ENCODE measurements around the gene NUDT13.
"Not testable (repeated sequence)": the region's sequence is repeated elsewhere in the genome, so short reads cannot be mapped to it uniquely, and the experiment has no call there.

The NUDT13 gene

DNA sequence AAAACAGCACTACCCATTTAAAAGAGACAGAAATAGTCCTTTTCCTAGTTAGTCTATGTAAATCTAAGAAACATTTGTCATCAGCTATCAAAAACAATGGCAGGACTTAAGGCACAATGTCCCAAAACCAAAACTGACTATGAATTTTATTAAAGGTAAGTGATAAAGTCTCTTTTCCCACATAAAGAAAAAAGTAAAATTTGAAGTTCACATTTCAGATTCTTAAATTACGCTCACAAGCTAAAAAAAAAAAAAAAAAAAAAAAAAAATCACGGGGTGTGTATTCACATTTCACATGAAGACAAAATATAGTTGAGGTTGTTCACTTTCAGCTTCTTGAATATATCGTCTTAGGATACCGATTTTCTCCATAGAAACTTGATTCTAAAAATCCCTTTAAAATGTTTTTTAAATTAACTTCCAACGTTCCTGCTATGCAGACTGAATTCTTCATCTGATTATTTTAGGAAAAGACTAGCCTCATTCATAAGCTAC is 15.2 kb upstream of the NUDT13 start:
- peaks cover 41% of the 10 kb centered on the region for H3K4me1 Mint-ChIP-seq
- ATAC-seq (no peak), DNase-seq (no peak)
- H3K4me3 Mint-ChIP-seq, result peak overlapping the region; percentile 97 to 98
- no peaks in the 10 kb centered on the region for H3K9me3 Mint-ChIP-seq
- no peaks in the 10 kb centered on the region for H3K27me3 Mint-ChIP-seq
- peak overlapping the region in 1 of 2 donors; percentile 96 for H3K27ac Mint-ChIP-seq

DNA sequence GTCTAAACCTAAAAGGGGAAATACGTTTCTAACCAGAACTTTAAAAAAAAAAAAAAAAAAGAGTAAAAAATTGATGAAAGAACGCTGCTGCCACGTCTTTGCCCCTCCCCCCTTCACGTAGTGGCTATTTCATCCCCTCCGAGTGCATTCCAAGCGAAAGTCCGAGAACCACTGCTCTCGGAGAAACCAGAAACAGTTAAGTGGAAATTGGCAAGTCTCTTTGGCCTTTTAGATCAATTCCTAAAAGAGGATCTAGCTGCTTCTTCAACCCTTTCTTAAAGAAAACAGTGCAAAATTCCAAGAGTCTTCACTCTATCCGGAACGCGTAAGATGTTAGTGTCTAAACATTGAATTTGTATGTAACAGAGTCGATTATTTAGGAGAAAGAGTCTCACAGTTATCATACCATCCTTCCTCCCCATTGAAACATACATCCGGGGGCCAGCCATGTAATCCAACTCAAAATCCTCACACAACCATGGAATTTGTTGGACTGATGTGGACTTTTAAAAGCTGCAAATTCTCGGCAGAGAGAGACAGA is 14.7 kb upstream of the NUDT13 start:
- Mint-ChIP-seq H3K9me3 (no peaks in the 10 kb centered on the region), H3K4me1 (peaks cover 41% of the 10 kb centered on the region), H3K27ac (peak overlapping the region; percentile 96 to 98), H3K4me3 (peak overlapping the region; percentile 97 to 98), H3K27me3 (no peaks in the 10 kb centered on the region)
- DNase-seq, result peak; percentile 27 to 37
- no peak for ATAC-seq

- Mint-ChIP-seq H3K4me3 (peak overlapping the region; percentile 97 to 98), H3K9me3 (no peaks in the 10 kb centered on the region), H3K27me3 (no peaks in the 10 kb centered on the region), H3K4me1 (peaks cover 41% of the 10 kb centered on the region), H3K27ac (peak overlapping the region; percentile 96 to 98)
- DNase-seq (peak; percentile 79 to 84), ATAC-seq (peak; percentile 71)
Measured at GRCh38 chr10:73096041-73096448, 14.2 kb upstream of the NUDT13 start.

- H3K4me3 Mint-ChIP-seq, result peak within 1 kb of the TSS; percentile 97 to 98
- no peaks in the 10 kb centered on the region for H3K27me3 Mint-ChIP-seq
- H3K4me1 Mint-ChIP-seq, result peaks cover 40% of the 10 kb centered on the region
- DNase-seq (peak; percentile 97 to 98), ATAC-seq (peak; percentile 93)
- no peaks in the 10 kb centered on the region for H3K9me3 Mint-ChIP-seq
- H3K27ac Mint-ChIP-seq, result peak within 1 kb of the TSS; percentile 96 to 98
Measured at GRCh38 chr10:73096449-73097304, 13.6 kb upstream of the NUDT13 start, which contains the start of gene P4HA1. Gene P4HA1 (minus strand): TSS chr10:73096866. CDS start chr10:73074883, 21,983 bp downstream.

GRCh38 chr10:73097305-73097670 is 13.0 kb upstream of the NUDT13 start:
- ATAC-seq, result no peak
- Mint-ChIP-seq H3K27me3 (no peaks in the 10 kb centered on the region), H3K4me3 (peak overlapping the region; percentile 97 to 98), H3K27ac (peak overlapping the region; percentile 96 to 98), H3K4me1 (peaks cover 35% of the 10 kb centered on the region), H3K9me3 (no peaks in the 10 kb centered on the region)
- DNase-seq, result no peak

DNA sequence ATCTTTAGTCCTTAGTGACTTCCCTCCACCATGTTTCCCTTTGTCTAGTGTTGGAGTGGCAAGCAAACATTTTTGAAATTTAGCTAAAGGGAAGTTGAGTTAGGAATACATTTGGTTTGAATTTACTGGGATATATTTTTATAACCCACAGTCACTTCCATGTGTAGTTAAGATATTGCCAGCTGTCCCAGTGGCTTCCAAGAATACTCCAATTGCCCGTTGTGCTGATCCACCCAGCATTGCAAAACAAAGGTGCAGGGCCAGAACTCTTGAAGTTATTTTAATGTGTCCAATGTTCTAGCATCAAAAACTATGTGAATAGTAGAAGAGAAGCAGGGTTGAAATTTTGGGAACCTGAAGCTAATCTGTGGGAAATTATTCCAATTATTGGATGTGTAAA is 11.1 kb upstream of the NUDT13 start:
- Mint-ChIP-seq H3K4me1 (peaks cover 20% of the 10 kb centered on the region), H3K9me3 (no peaks in the 10 kb centered on the region), H3K27me3 (no peaks in the 10 kb centered on the region), H3K27ac (peak overlapping the region in 1 of 2 donors; percentile 13), H3K4me3 (no peak overlapping the region)
- DNase-seq, result no peak
- no peak for ATAC-seq

DNA sequence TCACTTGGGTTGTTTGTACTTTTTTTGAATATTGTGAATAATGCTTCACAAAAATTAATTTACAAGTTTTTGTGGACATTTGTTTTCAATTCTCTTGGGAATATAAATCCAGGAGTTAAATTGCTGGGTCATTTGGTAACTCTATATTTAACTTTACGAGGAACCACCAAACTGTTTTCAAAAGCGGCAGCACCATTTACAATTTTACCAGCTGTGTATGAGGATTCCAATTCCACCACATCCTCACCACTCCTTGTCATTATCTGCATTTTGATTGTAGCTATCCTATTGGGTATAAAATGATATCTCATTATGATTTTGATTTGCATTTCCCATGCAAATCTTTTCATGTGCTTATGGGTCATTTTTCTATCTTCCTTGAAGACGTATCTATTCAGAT is 4.0 kb upstream of the NUDT13 start:
- H3K4me3 Mint-ChIP-seq, result no peak overlapping the region
- H3K9me3 Mint-ChIP-seq, result peaks cover 0 to 9% of the 10 kb centered on the region in 2 donors
- H3K27me3 Mint-ChIP-seq, result no peaks in the 10 kb centered on the region
- DNase-seq (no peak), ATAC-seq (no peak)
- H3K4me1 Mint-ChIP-seq, result peaks cover 13% of the 10 kb centered on the region
- H3K27ac Mint-ChIP-seq, result no peak overlapping the region

DNA sequence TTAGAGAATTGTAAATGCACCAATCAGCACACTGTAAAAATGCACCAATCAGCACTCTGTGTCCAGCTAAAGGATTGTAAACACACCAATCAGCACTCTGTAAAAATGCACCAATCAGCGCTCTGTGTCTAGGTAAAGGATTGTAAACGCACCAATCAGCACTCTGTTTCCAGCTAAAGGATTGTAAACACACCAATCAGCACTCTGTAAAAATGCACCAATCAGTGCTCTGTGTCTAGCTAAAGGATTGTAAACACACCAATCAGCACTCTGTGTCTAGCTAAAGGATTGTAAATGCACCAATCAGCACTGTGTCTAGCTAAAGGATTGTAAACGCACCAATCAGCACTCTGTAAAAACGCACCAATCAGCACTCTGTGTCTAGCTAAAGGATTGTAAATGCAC is 1.0 kb upstream of the NUDT13 start:
- DNase-seq, H3K9me3 Mint-ChIP-seq, H3K27me3 Mint-ChIP-seq, ATAC-seq, H3K27ac Mint-ChIP-seq, H3K4me3 Mint-ChIP-seq: not testable (repeated sequence)
- H3K4me1 Mint-ChIP-seq, result peaks cover 16% of the 10 kb centered on the region

DNA sequence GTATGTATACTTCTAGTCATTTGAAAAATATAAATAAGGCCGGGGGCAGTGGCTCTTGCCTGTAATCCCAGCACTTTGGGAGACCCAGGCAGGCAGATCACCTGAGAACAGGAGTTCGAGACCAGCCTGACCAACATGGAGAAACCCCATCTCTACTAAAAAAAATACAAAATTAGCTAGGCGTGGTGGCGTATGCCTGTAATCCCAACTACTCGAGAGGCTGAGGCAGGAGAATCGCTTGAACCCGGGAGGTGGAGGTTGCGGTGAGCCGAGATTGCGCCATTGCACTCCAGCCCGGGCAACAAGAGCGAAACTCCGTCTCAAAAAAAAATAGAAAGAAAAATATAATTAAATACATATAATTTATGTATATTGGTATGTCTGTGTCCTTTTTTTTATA is 1.8 kb downstream of the NUDT13 start:
- H3K4me1 Mint-ChIP-seq, result peaks cover 16% of the 10 kb centered on the region
- not testable (repeated sequence) for H3K27ac Mint-ChIP-seq, H3K9me3 Mint-ChIP-seq, H3K27me3 Mint-ChIP-seq, DNase-seq, ATAC-seq, H3K4me3 Mint-ChIP-seq

GRCh38 chr10:73113551-73113950 is 3.3 kb downstream of the NUDT13 start:
- ATAC-seq (no peak), DNase-seq (no peak)
- Mint-ChIP-seq H3K27me3 (no peaks in the 10 kb centered on the region), H3K4me3 (no peak overlapping the region), H3K27ac (no peak overlapping the region), H3K9me3 (peaks cover 0 to 9% of the 10 kb centered on the region in 2 donors), H3K4me1 (peaks cover 16% of the 10 kb centered on the region)

- Mint-ChIP-seq H3K9me3 (no peaks in the 10 kb centered on the region), H3K27me3 (no peaks in the 10 kb centered on the region), H3K4me1 (peaks cover 6% of the 10 kb centered on the region), H3K4me3 (no peak overlapping the region), H3K27ac (no peak overlapping the region)
- DNase-seq (no peak), ATAC-seq (no peak)
Measured at GRCh38 chr10:73116017-73116416, 5.8 kb downstream of the NUDT13 start.

DNA sequence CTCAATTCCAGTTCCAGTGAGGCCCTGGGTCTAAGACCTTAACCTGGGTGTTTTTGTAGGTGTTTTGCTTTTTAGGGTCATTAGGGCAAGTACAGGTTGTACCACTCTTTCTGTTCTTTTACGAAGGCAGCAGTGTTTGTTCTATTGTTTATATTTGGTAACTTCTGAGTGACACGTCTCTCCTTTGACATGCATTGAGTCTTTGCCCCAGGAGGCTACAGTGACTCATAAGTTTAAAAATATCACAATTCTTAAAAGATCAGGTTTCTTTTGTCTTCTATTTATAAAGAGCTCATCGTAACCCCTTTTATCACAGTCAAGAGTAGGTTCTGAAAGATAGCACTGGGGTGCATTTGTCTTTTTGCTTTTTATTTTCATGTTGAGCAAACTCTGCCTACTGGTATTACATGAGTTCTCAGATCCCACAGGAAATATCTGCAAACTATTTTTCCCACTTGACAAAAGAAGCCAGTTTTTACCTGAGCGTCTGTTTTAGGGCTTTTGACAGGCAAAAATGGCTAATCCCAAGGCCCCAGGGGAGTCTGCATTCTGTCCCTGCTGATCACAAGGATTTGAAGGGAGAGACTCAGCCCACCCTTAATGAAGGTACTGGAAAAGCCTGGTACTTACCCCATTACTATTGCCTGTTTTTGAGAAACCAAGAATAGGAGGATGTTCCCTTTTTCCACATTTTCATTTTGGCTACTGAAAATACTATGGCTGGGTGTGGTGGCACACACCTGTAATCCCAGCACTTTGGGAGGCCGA is 7.9 kb downstream of the NUDT13 start:
- DNase-seq, result no peak
- no peak overlapping the region for H3K4me3 Mint-ChIP-seq
- H3K27ac Mint-ChIP-seq, result no peak overlapping the region

GRCh38 chr10:73119457-73119856 is 9.2 kb downstream of the NUDT13 start:
- Mint-ChIP-seq H3K27ac (no peak overlapping the region), H3K9me3 (no peaks in the 10 kb centered on the region), H3K27me3 (no peaks in the 10 kb centered on the region), H3K4me1 (no peaks in the 10 kb centered on the region), H3K4me3 (no peak overlapping the region)
- no peak for DNase-seq
- no peak for ATAC-seq

More for the DNA sequence above, 7.9 kb downstream of the NUDT13 start:
- no peaks in the 10 kb centered on the region for H3K9me3 Mint-ChIP-seq
- no peak for ATAC-seq
- no peaks in the 10 kb centered on the region for H3K27me3 Mint-ChIP-seq
- H3K4me1 Mint-ChIP-seq, result no peaks in the 10 kb centered on the region

GRCh38 chr10:73119952-73120351 is 9.7 kb downstream of the NUDT13 start:
- H3K9me3 Mint-ChIP-seq, result no peaks in the 10 kb centered on the region
- H3K27ac Mint-ChIP-seq, result no peak overlapping the region
- no peaks in the 10 kb centered on the region for H3K4me1 Mint-ChIP-seq
- no peak overlapping the region for H3K4me3 Mint-ChIP-seq
- H3K27me3 Mint-ChIP-seq, result no peaks in the 10 kb centered on the region
- DNase-seq, result no peak
- ATAC-seq, result no peak

GRCh38 chr10:73126343-73126742 is 16.1 kb downstream of the NUDT13 start:
- DNase-seq, result no peak
- ATAC-seq, result no peak
- Mint-ChIP-seq H3K4me3 (no peak overlapping the region), H3K4me1 (no peaks in the 10 kb centered on the region), H3K9me3 (no peaks in the 10 kb centered on the region), H3K27ac (no peak overlapping the region), H3K27me3 (no peaks in the 10 kb centered on the region)

- H3K27ac Mint-ChIP-seq, result no peak overlapping the region
- no peak for ATAC-seq
Measured at GRCh38 chr10:73131301-73131700, 21.0 kb downstream of the NUDT13 start.

More at GRCh38 chr10:73131301-73131700, 21.0 kb downstream of the NUDT13 start:
- Mint-ChIP-seq H3K4me3 (no peak overlapping the region), H3K27me3 (no peaks in the 10 kb centered on the region), H3K4me1 (no peaks in the 10 kb centered on the region), H3K9me3 (no peaks in the 10 kb centered on the region)
- DNase-seq, result no peak

Data from stimulated activated naive CD8-positive, alpha-beta T cell treated with anti-CD3 and anti-CD28 coated beads, Interleukin-15, amount 100 ng/mL, for 72 hours (primary cell).